ENCODE measurements around the gene PHETA1.

DNA sequence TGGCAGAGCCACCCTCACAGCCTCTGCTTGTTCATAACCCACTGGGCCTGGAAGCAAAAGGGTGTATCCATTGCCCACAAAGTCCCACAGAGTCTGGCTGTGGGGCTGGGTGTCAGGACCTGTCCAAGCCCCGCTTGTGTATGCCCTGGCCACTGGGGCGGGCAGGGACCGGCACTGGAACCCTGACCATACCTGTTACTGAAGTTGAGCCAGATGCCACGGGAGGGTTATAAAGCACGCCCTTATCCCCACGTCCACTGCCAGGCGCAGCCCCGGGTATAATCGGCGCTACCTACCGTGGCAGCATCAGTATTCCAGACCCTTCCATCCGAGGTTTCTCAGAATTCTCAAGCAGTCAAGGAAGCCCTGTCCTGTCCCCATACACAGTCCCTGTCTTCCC is 40.8 kb downstream of the PHETA1 start:
- TF ChIP-seq, protein P1, sequence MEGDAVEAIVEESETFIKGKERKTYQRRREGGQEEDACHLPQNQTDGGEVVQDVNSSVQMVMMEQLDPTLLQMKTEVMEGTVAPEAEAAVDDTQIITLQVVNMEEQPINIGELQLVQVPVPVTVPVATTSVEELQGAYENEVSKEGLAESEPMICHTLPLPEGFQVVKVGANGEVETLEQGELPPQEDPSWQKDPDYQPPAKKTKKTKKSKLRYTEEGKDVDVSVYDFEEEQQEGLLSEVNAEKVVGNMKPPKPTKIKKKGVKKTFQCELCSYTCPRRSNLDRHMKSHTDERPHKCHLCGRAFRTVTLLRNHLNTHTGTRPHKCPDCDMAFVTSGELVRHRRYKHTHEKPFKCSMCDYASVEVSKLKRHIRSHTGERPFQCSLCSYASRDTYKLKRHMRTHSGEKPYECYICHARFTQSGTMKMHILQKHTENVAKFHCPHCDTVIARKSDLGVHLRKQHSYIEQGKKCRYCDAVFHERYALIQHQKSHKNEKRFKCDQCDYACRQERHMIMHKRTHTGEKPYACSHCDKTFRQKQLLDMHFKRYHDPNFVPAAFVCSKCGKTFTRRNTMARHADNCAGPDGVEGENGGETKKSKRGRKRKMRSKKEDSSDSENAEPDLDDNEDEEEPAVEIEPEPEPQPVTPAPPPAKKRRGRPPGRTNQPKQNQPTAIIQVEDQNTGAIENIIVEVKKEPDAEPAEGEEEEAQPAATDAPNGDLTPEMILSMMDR (IDR thresholded peaks at IDR 0.05; ENCODE audit: low read depth, low read length), result no peak
- no peak for TF ChIP-seq EZH2phosphoT487 (IDR thresholded peaks at IDR 0.05; ENCODE audit: low read depth)
